T-helper 1 cell treated with Interleukin-12 subunit alpha and Interleukin-12 subunit beta and Interleukin-4 antibody, amounts not matched to agents 30 μg/mL and 1 μg/mL, for 36 hours (primary cell): ENCODE measurements around the gene LATS2.
"Not testable (repeated sequence)": the region's sequence is repeated elsewhere in the genome, so short reads cannot be mapped to it uniquely, and the experiment has no call there.

Experiments used
- H3K27ac Mint-ChIP-seq: one replicate; pipeline ENCODE4 v1.8.0; 2021; ENCODE audit warnings: mild to moderate bottlenecking, mixed read lengths
- H3K27me3 Mint-ChIP-seq: one replicate; pipeline ENCODE4 v1.8.0; 2021; ENCODE audit warnings: low read depth, mixed read lengths
- H3K36me3 Mint-ChIP-seq: one replicate; pipeline ENCODE4 v1.8.0; 2021; ENCODE audit warnings: low read depth, mixed read lengths
- H3K4me1 Mint-ChIP-seq: one replicate; pipeline ENCODE4 v1.8.0; 2021; ENCODE audit warnings: low read depth, mixed read lengths
- H3K4me3 Mint-ChIP-seq: one replicate; pipeline ENCODE4 v1.8.0; 2021; ENCODE audit warnings: mild to moderate bottlenecking, moderate library complexity, mixed read lengths
- H3K9me3 Mint-ChIP-seq: one replicate; pipeline ENCODE4 v1.8.0; 2021; ENCODE audit warnings: mixed read lengths

The LATS2 gene

DNA sequence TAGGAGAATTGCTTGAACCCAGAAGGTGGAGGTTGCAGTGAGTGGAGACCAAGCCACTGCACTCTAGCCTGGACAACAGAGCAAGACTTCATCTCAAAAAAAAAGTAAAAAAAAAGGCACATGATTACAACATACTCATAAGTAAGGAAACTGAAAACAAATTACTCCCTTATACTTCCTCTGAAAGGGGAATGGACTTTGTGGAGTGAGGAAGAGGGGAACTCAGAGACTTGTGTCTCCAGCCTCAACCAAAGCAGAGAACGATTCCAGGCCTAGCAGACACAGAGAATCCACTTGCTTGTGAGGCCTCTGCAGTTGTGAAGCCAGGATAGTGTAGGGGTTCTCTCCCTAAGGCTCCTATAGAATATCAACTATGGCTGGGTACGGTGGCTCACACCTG lies 4.3 kb upstream of the LATS2 start:
- no peak overlapping the region for H3K4me3 Mint-ChIP-seq
- H3K9me3 Mint-ChIP-seq, result no peaks in the 10 kb centered on the region
- H3K36me3 Mint-ChIP-seq, result no peaks in the 10 kb centered on the region
- H3K27me3 Mint-ChIP-seq, result peaks cover 40% of the 10 kb centered on the region
- H3K4me1 Mint-ChIP-seq, result peaks cover 3% of the 10 kb centered on the region
- H3K27ac Mint-ChIP-seq, result no peak overlapping the region

DNA sequence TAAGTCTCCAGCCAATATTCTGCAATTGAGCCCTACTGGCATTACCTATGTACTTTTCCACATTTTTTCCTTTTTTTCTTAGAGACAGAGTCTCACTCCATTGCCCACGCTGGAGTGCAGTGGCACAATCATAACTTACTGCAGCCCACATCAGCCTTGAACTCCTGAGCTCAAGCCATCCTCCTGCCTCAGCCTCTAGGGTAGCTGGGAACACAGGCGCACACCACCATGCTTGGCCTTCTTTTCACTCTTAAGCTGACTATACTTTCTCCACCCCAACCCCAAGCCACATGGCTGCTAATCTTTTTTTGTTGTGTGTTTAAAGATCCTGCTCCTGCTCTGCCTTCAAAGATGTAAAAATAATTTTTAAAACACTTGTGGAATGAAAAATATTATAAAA lies 1.6 kb upstream of the LATS2 start:
- Mint-ChIP-seq H3K36me3 (no peaks in the 10 kb centered on the region), H3K4me1 (peaks cover 5% of the 10 kb centered on the region), H3K27ac (peak overlapping the region; percentile 14), H3K4me3 (no peak overlapping the region), H3K9me3 (no peaks in the 10 kb centered on the region), H3K27me3 (peaks cover 60% of the 10 kb centered on the region)

DNA sequence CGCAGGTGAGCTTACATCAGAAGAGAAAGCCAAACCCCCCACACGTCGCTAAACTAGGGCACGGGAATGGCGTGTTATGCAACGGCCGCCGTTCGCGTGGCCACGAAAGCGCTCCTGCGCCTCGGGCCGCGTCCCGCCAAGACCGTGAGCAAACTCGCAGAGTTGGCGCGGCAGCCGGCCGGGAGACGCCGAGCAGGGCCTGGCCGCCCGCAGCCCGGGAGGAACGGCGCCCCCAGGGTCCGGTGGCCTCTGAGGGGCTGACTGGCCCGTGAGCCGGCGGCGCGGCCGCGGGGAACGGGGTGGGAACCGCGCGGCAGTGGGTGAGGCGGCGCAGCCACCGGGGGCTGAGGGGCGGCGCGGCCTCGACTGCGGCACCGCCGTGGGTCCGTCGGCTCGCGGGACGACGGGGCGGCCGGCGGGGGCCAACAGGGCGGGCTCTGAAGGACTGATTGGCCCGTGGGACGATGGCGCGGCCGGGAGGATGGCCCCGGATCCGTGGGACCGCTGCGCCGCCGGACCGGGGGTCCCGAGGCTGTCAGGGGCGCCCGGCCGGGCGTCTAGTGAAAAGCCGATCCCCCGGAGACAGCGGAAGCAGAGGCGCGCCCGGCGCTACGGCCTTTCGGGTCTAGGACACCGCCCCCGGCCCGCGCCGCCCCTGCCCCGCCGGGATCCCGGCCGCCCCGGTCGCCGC lies 903 bp downstream of the LATS2 start:
- Mint-ChIP-seq H3K27ac (no peak overlapping the region), H3K36me3 (no peaks in the 10 kb centered on the region), H3K27me3 (peaks cover 76% of the 10 kb centered on the region), H3K4me1 (peaks cover 5% of the 10 kb centered on the region), H3K9me3 (no peaks in the 10 kb centered on the region), H3K4me3 (peak overlapping the region; percentile 51)

DNA sequence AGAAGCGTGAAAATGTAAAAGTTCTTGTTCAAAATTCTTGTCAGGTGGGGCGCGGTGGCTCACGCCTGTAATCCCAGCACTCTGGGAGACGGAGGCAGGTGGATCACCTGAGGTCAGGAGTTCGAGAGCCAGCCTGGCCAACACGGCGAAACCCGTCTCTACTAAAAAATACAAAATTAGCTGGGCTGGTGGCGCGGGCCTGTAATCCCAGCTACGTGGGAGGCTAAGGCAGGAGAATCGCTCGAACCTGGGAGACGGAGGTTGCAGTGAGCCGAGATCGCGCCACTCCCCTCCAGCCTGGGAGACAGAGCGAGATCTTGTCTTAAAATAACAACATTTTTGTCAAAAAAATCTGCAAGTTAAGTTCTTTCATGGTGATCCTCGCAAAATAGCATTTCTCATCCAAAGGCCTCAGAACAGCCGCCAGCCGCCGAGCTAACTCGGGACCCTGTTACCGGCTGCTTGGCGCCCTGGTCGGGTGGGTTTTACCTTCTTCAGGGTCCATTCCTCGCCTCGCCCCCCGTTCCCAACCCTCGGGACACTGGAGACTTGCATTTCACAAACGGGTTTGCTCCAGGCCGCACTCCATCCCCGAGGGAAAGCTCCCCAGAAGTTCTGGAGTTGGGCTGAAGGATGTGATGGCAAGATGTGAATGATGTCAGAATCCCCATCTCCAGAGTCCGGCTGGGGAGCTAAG lies 1.6 kb downstream of the LATS2 start:
- peak overlapping the region; percentile 51 for H3K4me3 Mint-ChIP-seq
- no peaks in the 10 kb centered on the region for H3K36me3 Mint-ChIP-seq
- H3K4me1 Mint-ChIP-seq, result peaks cover 5% of the 10 kb centered on the region
- no peak overlapping the region for H3K27ac Mint-ChIP-seq
- peaks cover 69% of the 10 kb centered on the region for H3K27me3 Mint-ChIP-seq
- no peaks in the 10 kb centered on the region for H3K9me3 Mint-ChIP-seq

DNA sequence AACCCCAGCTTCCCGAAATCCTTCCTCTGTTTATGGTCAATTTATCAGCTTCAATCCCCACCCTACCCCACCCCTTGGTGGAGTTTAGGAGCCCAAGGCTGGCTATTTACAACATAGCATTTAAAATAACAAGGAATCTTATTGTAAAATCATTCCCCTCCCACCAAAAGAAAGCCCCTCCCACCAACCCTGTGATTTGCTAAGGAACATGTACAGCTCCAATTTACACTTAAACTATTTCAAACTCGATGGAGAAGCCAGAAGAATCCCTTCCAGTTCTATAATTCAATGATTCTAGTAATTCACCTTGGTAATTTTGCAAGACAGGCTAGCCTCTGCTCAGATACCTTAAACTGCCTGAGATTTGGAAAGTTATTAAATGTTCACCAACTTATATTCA lies 3.0 kb downstream of the LATS2 start:
- Mint-ChIP-seq H3K4me3 (no peak overlapping the region), H3K4me1 (peaks cover 9% of the 10 kb centered on the region), H3K9me3 (no peaks in the 10 kb centered on the region), H3K27me3 (peaks cover 63% of the 10 kb centered on the region), H3K36me3 (no peaks in the 10 kb centered on the region), H3K27ac (peak overlapping the region; percentile 55)

DNA sequence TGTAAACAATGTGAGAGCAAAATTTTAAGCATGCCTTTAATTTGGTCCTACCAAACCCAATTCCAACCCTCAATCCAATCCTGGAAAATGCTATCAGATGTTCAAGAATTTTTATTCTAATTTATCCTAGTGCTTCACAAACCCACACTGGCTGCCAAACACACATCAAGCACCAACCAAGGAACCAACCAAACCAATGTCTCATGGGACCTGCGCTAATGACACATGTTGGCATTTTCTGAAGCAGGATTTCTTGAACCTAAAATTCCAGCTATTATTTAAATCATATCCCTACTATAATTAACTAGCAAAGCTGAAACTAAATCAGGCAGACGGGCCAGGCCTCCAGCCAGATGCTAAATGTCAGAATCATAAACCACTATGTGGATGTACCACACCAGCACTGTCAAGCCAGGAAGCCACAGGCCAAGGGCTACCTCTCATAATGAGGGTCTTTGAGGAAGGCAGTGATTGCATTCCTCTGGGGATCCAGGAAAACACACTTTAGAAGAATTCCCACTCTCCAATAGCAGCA lies 5.8 kb downstream of the LATS2 start:
- Mint-ChIP-seq H3K36me3 (no peaks in the 10 kb centered on the region), H3K27ac (no peak overlapping the region), H3K9me3 (no peaks in the 10 kb centered on the region), H3K4me1 (peaks cover 9% of the 10 kb centered on the region), H3K27me3 (peaks cover 46% of the 10 kb centered on the region), H3K4me3 (no peak overlapping the region)

DNA sequence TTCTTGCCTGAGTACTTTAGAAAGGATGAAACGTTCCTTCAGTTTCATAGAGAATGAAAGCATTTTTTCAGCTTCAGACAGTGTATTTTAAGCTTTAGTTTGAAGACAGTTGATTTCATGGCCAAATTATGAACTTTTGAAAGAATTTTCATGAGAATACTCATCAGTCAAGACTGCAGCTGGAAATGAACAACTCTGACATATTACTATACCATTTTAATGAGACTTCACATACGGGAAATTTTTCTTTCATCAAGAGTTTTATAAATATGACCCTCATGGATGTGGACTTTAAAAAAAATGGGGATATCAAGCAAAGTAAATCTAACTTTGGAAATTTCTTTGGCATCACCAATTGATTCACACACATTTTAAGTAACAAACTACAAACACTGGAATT lies 6.4 kb downstream of the LATS2 start:
- Mint-ChIP-seq H3K27me3 (peaks cover 43% of the 10 kb centered on the region), H3K4me1 (peaks cover 9% of the 10 kb centered on the region), H3K4me3 (no peak overlapping the region), H3K9me3 (no peaks in the 10 kb centered on the region), H3K36me3 (no peaks in the 10 kb centered on the region), H3K27ac (no peak overlapping the region)

DNA sequence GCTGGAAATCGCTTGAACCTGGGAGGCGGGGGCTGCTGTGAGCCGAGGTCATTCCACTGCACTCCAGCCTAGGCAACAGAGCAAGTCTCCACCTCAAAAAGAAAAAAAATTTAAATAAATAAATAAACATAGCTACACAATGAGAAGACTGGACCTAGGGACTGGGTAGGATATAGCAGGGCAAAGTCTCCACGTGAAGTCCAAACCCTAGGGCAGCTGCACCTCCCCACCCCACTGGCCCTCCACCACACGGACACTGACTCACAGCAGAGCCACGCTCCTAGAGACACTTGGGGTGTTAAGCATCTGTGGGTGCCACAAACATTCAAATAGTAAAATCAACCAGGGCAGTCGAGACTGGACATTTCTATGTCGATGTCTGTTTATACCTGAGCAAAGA lies 7.1 kb downstream of the LATS2 start:
- H3K4me1 Mint-ChIP-seq, result peaks cover 9% of the 10 kb centered on the region
- H3K27me3 Mint-ChIP-seq, result peaks cover 36% of the 10 kb centered on the region
- H3K27ac Mint-ChIP-seq, result no peak overlapping the region

DNA sequence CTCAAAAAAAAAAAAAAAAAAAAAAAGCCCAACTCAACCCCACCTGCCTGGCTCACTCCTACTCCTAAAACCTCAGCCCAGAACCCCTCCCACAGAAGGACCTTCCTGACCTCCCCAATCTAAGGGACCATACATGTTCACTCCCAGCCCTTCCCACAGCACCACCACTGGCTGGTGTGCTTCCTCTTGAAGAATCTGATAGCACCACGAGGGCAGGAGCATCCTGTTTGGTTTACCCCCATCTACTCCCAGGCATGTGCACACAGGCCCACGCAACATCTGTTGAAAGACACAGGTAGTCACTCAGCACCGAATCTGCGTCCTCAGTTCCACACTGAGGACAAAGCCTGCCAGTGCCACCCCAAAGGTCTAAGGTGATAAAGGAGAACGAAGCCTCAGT lies 8.2 kb downstream of the LATS2 start:
- H3K27me3 Mint-ChIP-seq, result peaks cover 26% of the 10 kb centered on the region
- no peak overlapping the region for H3K4me3 Mint-ChIP-seq
- no peaks in the 10 kb centered on the region for H3K36me3 Mint-ChIP-seq
- no peaks in the 10 kb centered on the region for H3K9me3 Mint-ChIP-seq
- peaks cover 6% of the 10 kb centered on the region for H3K4me1 Mint-ChIP-seq
- no peak overlapping the region for H3K27ac Mint-ChIP-seq

More for the DNA sequence above, 7.1 kb downstream of the LATS2 start:
- H3K4me3 Mint-ChIP-seq, result no peak overlapping the region
- no peaks in the 10 kb centered on the region for H3K9me3 Mint-ChIP-seq
- no peaks in the 10 kb centered on the region for H3K36me3 Mint-ChIP-seq

DNA sequence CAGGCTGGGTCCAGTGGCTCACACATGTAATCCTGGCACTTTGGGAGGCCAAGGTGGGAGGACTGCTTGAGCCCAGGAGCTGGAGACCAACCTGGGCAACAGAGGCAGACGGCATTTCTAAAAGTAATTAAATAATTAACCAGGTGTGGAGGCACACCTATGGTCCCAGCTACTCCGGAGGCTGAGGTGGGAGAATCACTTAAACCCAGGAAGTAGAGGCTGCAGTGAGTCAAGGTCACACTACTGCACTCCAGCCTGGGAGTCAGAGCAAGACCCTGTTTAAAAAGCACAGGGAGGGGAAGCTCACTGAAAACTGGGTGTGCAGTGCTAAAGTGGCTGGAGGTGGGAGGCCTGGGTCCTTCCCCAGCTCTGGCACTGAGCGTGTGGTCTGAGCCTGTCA lies 9.7 kb downstream of the LATS2 start:
- peaks cover 6% of the 10 kb centered on the region for H3K4me1 Mint-ChIP-seq
- H3K27me3 Mint-ChIP-seq, result peaks cover 14% of the 10 kb centered on the region
- H3K36me3 Mint-ChIP-seq, result no peaks in the 10 kb centered on the region
- H3K4me3 Mint-ChIP-seq, result no peak overlapping the region
- H3K9me3 Mint-ChIP-seq, result no peaks in the 10 kb centered on the region
- no peak overlapping the region for H3K27ac Mint-ChIP-seq

DNA sequence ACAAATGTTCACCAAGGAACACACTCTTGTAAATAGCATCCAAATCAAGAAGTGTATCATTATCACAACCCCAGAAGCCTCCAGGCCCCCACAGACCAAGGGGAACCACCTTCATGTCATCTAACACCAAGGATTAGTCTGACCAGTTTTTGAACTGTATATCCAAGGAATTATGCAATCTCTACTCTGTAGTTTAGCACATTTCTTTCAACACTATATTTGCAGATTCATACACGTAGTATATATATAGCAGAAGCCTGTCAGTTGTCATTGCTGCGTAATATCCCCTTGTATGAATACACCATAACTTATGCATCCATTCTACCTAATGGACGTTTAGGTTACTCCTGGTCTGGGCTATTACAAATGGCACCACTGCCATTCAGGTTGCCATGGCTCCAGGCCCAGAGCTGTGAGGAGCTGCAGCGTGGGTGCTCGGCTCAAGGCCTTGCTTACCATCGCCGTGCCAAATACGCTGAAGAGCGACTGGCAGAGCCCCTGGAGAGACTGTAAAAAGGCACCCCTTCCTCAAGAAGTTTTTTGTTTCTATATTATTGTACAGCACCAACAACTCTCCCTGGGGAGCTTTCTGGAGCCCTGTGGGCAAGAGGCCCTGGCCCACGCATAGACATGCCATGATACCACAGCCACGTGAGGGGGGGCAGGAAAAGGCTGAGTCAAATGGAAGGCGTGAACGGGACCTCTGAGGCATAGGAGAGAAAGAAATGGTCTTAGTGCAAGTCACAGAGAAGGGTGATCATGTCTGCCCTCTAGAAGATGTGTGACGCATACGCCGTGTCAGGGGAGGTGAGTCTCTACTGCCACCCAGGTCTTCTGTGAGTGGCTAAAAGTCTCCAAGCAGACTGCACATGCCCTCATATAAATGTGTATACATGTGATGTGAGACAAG lies 10.8 kb downstream of the LATS2 start:
- peaks cover 11% of the 10 kb centered on the region for H3K27me3 Mint-ChIP-seq
- H3K36me3 Mint-ChIP-seq, result peaks cover 1% of the 10 kb centered on the region
- no peaks in the 10 kb centered on the region for H3K9me3 Mint-ChIP-seq
- no peak overlapping the region for H3K4me3 Mint-ChIP-seq
- peaks cover 6% of the 10 kb centered on the region for H3K4me1 Mint-ChIP-seq
- no peak overlapping the region for H3K27ac Mint-ChIP-seq

DNA sequence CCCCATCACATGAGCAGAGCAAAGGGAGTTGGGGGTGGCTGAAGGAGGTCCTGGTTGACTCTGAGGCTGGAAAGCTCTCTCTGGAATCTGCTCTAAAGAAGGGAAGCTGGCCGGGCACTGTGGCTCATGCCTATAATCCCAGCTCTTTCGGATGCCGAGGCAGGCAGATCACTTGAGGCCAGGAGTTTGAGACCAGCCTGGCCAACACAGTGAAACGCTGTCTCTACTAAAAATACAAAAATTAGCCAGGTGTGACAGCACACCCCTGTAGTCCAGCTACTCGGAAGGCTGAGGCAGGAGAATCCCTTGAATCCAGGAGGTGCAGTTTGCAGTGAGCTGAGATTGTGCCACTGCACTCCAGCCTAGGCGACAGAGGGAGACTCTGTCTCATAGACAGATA lies 11.7 kb downstream of the LATS2 start:
- Mint-ChIP-seq H3K27me3 (peaks cover 17% of the 10 kb centered on the region), H3K4me1 (peaks cover 10% of the 10 kb centered on the region)
- not testable (repeated sequence) for H3K36me3 Mint-ChIP-seq, H3K27ac Mint-ChIP-seq, H3K9me3 Mint-ChIP-seq, H3K4me3 Mint-ChIP-seq

DNA sequence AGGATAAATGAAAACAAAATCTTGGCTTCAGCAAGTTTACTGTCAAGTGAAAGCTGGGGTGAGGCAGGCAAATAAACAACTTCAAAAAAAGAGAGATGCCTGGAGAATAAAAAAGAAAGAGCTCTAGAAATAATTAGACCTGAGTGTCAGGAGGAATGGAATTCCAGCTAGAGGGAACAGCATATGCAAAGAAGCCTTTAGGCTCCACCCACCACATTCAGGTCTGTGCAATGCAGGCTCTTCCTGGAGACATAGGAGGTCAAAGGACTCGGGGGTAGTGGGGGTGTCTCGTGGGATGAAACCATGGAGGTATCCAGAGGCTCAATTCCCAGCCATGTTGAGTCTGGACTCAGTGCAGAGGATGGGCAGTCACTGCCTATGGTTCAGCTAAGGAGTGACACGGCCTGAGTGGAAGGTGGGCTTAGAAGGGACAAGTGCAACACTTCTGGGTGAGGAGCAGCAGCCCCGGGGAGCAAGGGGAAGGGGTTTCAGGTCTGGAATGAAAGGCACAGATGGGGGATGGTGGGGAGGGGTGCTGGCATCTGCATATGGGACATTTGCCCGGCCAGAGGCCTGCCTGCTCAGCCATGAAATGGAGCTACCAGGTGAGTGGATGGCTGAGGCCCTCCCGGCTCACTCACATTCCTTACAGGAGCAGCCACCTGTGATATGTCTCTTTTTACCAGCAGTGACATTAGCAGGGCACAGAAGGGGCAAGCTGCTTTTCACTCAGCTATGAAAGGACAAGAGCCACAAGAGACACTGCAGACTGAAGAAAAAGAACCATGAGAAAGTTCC lies 12.3 kb downstream of the LATS2 start:
- Mint-ChIP-seq H3K9me3 (no peaks in the 10 kb centered on the region), H3K36me3 (peaks cover 1% of the 10 kb centered on the region), H3K27ac (peak overlapping the region; percentile 52), H3K27me3 (peaks cover 21% of the 10 kb centered on the region), H3K4me3 (no peak overlapping the region), H3K4me1 (peaks cover 10% of the 10 kb centered on the region)
